DOHH2 (cell line): Measurements from ENCODE around the gene RALGDS.

Experiments used
- H3F3A ChIP-seq: fragments of 200-600 bp; sonication (generic), shearing (Covaris generic); 2 replicates; pipeline ENCODE4 v1.6.0; 2016; ENCODE audit warnings: antibody characterized with exemption, mild to moderate bottlenecking; ENCODE audit not compliant: control insufficient read depth, insufficient read depth
- H3K27ac ChIP-seq: fragments of 200-600 bp; sonication (generic); 2 replicates; pipeline ENCODE4 v1.5.1; 2014; ENCODE audit warnings: low read depth, mild to moderate bottlenecking, low read length, moderate library complexity
- H3K27me3 ChIP-seq: fragments of 200-600 bp; sonication (generic); 2 replicates; pipeline ENCODE4 v1.6.1; 2014; ENCODE audit warnings: mild to moderate bottlenecking, low read length, mixed read lengths; ENCODE audit not compliant: control insufficient read depth
- H3K36me3 ChIP-seq: fragments of 200-600 bp; sonication (generic); 2 replicates; pipeline ENCODE4 v1.6.1; 2014; ENCODE audit warnings: mild to moderate bottlenecking, low read length, moderate library complexity, mixed read lengths; ENCODE audit not compliant: control insufficient read depth
- H3K4me1 ChIP-seq: fragments of 200-600 bp; sonication (generic); 2 replicates; pipeline ENCODE4 v1.6.1; 2014; ENCODE audit warnings: mild to moderate bottlenecking, low read length, mixed read lengths; ENCODE audit not compliant: control insufficient read depth
- H3K4me2 ChIP-seq: fragments of 200-600 bp; sonication (generic); 2 replicates; pipeline ENCODE4 v1.6.0; 2014; ENCODE audit warnings: mild to moderate bottlenecking, low read length, moderate library complexity
- H3K4me3 ChIP-seq: fragments of 200-600 bp; sonication (generic); 2 replicates; pipeline ENCODE4 v1.5.1; 2014; ENCODE audit warnings: mild to moderate bottlenecking, low read length, mixed read lengths
- H3K79me2 ChIP-seq: fragments of 200-600 bp; sonication (generic); 2 replicates; pipeline ENCODE4 v1.6.1; 2014; ENCODE audit warnings: mild to moderate bottlenecking, low read length, mixed read lengths; ENCODE audit not compliant: control insufficient read depth
- H3K9me2 ChIP-seq: fragments of 200-600 bp; sonication (generic); replicated peaks from 2 replicates; pipeline ENCODE4 v1.6.1; 2014; ENCODE audit warnings: mild to moderate bottlenecking, low read length, mixed read lengths; ENCODE audit not compliant: control insufficient read depth
- H3K9me3 ChIP-seq: fragments of 200-600 bp; sonication (generic); 2 replicates; pipeline ENCODE4 v1.6.1; 2014; ENCODE audit warnings: antibody characterized with exemption, low read length, mixed read lengths; ENCODE audit not compliant: control insufficient read depth, insufficient read depth
- H4K20me1 ChIP-seq: fragments of 200-600 bp; sonication (generic); 2 replicates; pipeline ENCODE4 v1.6.0; 2014; ENCODE audit warnings: low read depth, mild to moderate bottlenecking, antibody characterized with exemption, low read length, moderate library complexity; ENCODE audit not compliant: control insufficient read depth, insufficient read depth
- CTCF ChIP-seq: fragments of 200-600 bp; sonication (generic); IDR thresholded peaks from one replicate; pipeline ENCODE4 v1.5.1; 2014; ENCODE audit warnings: antibody characterized with exemption, mild to moderate bottlenecking, low read depth, low read length; ENCODE audit not compliant: poor library complexity, severe bottlenecking
- EZH2phosphoT487 ChIP-seq: fragments of 200-600 bp; sonication (generic); IDR thresholded peaks from 2 replicates; pipeline ENCODE4 v1.6.1; 2017; ENCODE audit warnings: borderline replicate concordance, mild to moderate bottlenecking, antibody characterized with exemption, low read length, moderate library complexity, mixed read lengths

The RALGDS gene

GRCh38 chr9:133076691-133077090 is 44.3 kb downstream of the RALGDS start:
- no peak overlapping the region for H3K4me2 ChIP-seq
- H3K9me2 ChIP-seq, result no peaks in the 10 kb centered on the region
- H3K4me3 ChIP-seq, result no peak overlapping the region
- no peaks in the 10 kb centered on the region for H4K20me1 ChIP-seq
- no peaks in the 10 kb centered on the region for H3K4me1 ChIP-seq
- no peaks in the 10 kb centered on the region for H3K9me3 ChIP-seq
- no peak overlapping the region for H3K27ac ChIP-seq
- no peaks in the 10 kb centered on the region for H3F3A ChIP-seq
- no peaks in the 10 kb centered on the region for H3K36me3 ChIP-seq
- no peaks in the 10 kb centered on the region for H3K79me2 ChIP-seq
- peaks cover 18% of the 10 kb centered on the region; the same call in 1 of the 2 replicates for H3K27me3 ChIP-seq
- no peak for TF ChIP-seq EZH2phosphoT487
- no peak for TF ChIP-seq CTCF

DNA sequence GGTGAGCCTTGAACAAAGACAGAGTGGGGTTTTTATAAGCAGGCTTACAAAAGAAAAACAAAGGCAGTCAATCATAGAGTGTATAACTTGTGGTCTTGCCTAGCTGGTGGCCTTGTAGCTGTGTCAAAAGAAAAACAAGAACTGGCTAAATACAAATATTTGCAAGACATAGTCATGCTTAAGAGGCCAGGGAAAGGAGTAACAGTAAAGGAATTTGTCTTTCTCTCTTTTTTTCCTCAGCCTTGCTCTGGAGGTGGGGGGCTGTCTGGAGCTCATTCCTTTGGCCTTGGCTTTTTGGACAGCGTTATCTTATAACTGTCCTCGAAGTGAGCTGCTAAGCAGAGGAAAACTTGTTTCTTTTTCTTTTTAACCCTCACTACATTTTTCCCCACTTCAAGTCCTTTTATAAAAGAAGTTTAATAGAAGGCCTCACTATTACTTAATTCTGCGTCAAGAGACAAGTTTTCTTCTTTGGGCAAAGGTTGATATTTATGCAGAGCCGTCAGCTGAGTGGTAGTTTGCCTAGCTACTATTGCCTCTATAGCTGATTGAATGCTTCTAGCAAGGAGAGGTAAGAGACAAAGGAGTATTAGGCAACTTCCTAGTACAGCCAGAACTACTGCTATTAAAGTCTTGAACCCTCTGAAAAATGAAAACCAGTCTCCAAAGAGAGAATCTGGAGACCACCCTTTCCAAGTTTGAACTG is 45.0 kb downstream of the RALGDS start:
- H3K4me2 ChIP-seq, result no peak overlapping the region
- H3K27me3 ChIP-seq, result peaks cover 18% of the 10 kb centered on the region; the same call in 1 of the 2 replicates
- TF ChIP-seq CTCF (no peak), EZH2phosphoT487 (no peak)

GRCh38 chr9:133074111-133074651 is 46.9 kb downstream of the RALGDS start:
- H4K20me1 ChIP-seq, result no peaks in the 10 kb centered on the region
- no peaks in the 10 kb centered on the region for H3F3A ChIP-seq
- H3K4me3 ChIP-seq, result no peak overlapping the region
- no peak overlapping the region for H3K27ac ChIP-seq
- H3K79me2 ChIP-seq, result no peaks in the 10 kb centered on the region
- H3K4me2 ChIP-seq, result no peak overlapping the region
- H3K36me3 ChIP-seq, result no peaks in the 10 kb centered on the region
- H3K4me1 ChIP-seq, result no peaks in the 10 kb centered on the region
- H3K27me3 ChIP-seq, result peaks cover 12% of the 10 kb centered on the region; the same call in 1 of the 2 replicates
- H3K9me3 ChIP-seq, result no peaks in the 10 kb centered on the region
- TF ChIP-seq EZH2phosphoT487 (no peak), CTCF (no peak)
- no peaks in the 10 kb centered on the region for H3K9me2 ChIP-seq

More for the DNA sequence above, 45.0 kb downstream of the RALGDS start:
- Histone ChIP-seq H3F3A (no peaks in the 10 kb centered on the region), H3K9me2 (no peaks in the 10 kb centered on the region), H3K4me1 (no peaks in the 10 kb centered on the region), H4K20me1 (no peaks in the 10 kb centered on the region), H3K9me3 (no peaks in the 10 kb centered on the region), H3K79me2 (no peaks in the 10 kb centered on the region), H3K27ac (no peak overlapping the region), H3K4me3 (no peak overlapping the region), H3K36me3 (no peaks in the 10 kb centered on the region)
